DMS53 (cell line): ENCODE measurements around the gene MBNL1.
"Not testable (repeated sequence)": the region's sequence is repeated elsewhere in the genome, so short reads cannot be mapped to it uniquely, and the experiment has no call there.

Source experiments
- DNase-seq: peaks from one replicate; lab custom pipeline; 2025; lab: John Stamatoyannopoulos, UW

Gene MBNL1

GRCh38 chr3:152350139-152350538, 81.4 kb downstream of the MBNL1 start:
- DNase-seq: no peak

GRCh38 chr3:152350776-152351175, 82.0 kb downstream of the MBNL1 start:
- DNase-seq: no peak

- no peak for DNase-seq
These were observed 83.8 kb downstream of the MBNL1 start for GRCh38 chr3:152352554-152352953.

GRCh38 chr3:152353578-152353977, 84.8 kb downstream of the MBNL1 start:
- no peak for DNase-seq

- no peak for DNase-seq
These were observed 87.3 kb downstream of the MBNL1 start for GRCh38 chr3:152355744-152356665.

- no peak for DNase-seq
These were observed 88.1 kb downstream of the MBNL1 start for GRCh38 chr3:152356870-152357276.

GRCh38 chr3:152357587-152357986, 88.9 kb downstream of the MBNL1 start:
- DNase-seq: no peak

- DNase-seq: no peak
These were observed 90.9 kb downstream of the MBNL1 start for GRCh38 chr3:152359385-152360248.

DNA sequence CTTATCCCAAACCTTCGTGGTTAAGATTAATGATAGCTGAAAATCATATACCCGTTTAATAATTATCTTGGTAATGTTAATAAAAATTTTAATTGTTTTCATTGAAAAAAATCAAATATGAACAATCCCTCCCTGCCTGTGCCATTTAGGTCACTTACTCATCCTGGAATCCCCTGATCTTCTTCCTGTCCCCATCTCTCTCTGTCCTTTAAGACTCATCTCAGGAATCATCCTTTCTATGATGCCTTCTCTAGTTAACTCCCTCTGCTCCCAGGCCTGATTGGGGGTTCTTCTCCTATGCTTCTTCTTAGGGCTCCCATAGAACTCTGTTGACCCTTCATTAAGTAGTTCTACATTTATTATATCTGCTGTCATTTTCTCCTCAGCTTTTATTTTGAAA, 91.6 kb downstream of the MBNL1 start:
- DNase-seq: no peak

GRCh38 chr3:152360966-152361365, 92.2 kb downstream of the MBNL1 start:
- DNase-seq: no peak

GRCh38 chr3:152362086-152362485, 93.4 kb downstream of the MBNL1 start:
- no peak for DNase-seq

- DNase-seq: no peak
These were observed 95.5 kb downstream of the MBNL1 start for GRCh38 chr3:152364237-152364636.

- no peak for DNase-seq
These were observed 96.4 kb downstream of the MBNL1 start for GRCh38 chr3:152365126-152365525.

DNA sequence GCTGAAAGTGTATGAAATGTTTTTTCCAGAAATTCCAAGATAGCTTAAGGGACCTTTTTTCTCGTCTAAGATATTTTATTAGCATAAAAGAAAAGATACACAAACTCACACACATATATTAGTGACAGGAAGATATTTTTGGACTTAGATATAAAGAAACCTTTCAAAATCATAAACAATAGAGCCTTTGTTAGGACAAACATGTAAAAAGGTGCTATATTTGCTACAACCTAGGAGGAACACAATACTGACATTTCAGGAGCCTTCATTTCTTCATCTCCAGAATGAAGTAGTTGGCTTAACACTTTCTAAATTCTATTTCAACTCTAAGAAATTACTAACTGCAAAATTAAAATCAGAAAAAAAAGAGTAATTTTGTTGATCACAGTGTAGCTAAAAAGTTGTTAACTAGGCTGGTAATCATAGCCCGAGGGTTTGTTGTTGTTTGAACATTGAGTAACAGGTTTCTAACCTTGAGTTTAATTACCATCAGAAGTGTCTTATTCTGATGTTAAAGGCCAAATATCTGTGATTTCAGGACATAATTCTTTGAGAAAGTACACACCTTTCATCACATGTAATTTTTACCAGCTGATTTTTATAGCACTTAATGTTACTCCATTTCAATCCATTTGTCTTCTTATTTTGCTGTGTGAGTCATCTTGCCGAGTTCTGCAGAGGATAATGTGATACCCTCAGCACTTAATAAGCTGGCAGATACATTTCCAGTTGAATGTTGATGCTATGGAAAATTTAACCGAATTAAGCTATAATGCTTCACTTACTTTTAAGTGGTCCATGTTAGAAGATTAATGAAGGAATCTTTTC, 97.3 kb downstream of the MBNL1 start:
- DNase-seq: no peak

DNA sequence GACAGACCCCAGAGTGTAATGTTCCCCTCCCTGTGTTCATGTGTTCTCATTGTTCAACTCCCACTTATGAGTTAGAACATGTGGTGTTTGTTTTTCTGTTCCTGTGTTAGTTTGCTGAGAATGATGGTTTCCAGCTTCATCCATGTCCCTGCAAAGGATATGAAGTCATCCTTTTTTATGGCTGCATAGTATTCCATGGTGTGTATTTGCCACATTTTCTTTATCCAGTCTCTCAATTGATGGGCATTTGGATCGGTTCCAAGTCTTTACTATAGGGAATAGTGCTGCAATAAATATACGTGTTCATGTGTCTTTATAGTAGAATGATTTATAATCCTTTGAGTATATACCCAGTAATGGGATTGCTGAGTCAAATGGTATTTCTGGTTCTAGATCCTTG, 98.5 kb downstream of the MBNL1 start:
- not testable (repeated sequence) for DNase-seq

- not testable (repeated sequence) for DNase-seq
These were observed 103.9 kb downstream of the MBNL1 start for GRCh38 chr3:152372633-152373032.

DNA sequence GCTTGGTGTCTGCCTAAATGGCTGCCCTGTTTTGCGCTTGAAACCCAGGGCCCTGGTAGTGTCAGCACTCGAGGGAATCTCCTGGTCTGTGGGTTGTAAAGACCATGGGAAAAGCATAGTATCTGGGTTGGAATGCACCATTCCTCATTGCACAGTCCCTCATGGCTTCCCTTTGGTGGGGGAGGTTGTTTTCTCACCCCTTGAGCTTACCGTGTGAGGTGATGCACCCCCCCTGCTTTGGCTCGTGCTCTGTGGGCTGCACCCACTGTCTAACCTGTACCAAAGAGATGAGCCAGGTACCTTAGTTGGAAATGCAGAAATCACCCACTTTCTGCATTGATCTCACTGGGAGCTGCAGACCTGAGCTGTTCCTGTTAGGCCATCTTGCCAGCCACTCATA, 104.7 kb downstream of the MBNL1 start:
- DNase-seq: no peak

DNA sequence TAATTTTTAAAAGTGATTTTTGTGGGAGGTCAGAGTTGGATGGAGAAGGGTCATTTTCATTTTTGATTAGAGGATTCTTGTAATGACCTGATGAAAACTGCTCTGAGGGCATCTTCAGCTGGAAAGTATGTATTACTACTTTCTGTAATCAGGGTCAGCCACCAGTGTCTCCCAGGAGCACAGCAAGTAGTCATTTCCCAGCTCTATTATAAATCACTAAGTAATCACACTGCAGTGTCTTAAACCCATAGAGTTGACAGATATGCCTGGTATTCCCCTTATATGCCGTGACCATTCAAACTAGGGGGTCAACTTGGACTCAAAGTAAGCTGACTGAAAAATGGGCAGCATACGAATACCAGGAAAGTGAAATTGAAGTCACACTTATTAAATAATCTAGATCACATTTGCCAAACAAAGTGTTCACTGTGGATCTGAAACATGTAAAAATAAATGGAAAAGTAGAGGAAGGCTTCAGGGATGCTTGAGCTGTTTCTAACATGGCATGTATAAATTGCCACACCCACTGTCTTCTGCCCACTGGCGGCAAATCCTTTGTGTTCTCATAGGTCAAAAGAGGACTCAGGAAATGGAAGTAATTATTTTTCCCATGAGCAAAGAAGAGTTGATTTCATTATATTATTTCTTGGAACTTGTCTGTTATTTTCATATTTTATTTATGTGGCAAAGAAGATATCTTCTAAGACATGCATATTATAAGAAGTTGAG, 105.7 kb downstream of the MBNL1 start:
- DNase-seq: no peak

DNA sequence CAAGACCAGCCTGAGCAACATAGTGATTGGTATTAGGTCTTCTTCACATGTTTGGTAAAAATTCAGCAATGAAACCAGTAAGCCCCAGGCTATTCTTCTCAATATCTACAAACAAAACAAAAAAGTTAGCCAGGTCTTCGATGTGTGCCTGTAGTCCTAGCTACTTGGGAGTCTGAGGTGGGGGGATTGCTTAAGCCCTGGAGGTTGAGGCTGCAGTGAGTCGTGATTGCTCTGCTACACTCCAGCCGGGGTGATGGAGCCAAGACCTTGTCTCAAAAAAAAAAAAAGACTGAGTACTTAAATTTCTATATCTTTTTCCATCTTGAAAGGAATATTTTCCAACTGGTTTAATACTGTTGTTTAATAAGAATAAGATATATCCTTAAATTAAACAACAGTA, 106.8 kb downstream of the MBNL1 start:
- DNase-seq: no peak

GRCh38 chr3:152376351-152377183, 107.8 kb downstream of the MBNL1 start:
- no peak for DNase-seq
